NCI-H2107 treated with DMSO at 0.1 percent for 48 hours (cell line): ENCODE data around the gene ANKRD44.

Experiments
- DNase-seq: peaks from one replicate; lab custom pipeline; 2025; ENCODE audit not compliant: unreplicated experiment; lab: John Stamatoyannopoulos, UW

Gene ANKRD44

DNA sequence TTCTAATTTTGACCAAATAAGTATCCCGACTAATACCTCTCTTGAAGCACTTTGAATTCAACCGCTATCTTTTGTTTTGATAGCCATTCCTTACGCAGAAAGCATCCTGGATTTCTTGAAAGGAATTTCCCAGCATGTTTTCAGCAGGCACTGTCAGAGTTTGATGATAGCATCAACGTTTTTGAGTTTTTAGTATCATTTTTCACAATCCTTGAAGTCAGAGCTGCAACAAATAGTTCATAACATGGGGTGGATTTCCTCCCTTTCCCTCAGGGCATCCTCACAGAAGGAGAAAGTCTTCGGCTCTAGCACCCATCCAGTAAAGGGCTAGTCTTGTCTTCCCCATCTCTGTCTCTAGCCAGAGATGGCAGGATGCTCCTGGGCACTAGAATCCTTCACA is 46.2 kb downstream of the ANKRD44 start:
- no peak for DNase-seq

DNA sequence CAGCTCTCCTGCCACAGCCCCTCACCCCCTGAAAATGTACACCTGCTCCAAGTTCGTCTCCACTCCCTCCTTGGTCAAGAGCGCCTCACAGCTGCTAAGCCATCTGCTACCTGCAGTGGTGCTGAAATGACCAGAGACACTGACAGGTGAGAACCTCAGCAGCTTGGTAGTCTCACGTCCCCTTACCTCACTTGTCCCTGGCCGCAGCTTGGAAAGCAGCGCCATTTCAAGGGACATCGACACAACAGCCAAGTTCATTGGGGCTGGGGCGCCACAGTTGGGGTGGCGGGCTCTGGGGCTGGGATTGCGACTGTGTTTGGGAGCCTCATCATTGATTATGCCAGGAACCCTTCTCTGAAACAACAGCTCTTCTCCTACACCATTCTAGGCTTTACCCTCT is 47.5 kb downstream of the ANKRD44 start:
- no peak for DNase-seq

DNA sequence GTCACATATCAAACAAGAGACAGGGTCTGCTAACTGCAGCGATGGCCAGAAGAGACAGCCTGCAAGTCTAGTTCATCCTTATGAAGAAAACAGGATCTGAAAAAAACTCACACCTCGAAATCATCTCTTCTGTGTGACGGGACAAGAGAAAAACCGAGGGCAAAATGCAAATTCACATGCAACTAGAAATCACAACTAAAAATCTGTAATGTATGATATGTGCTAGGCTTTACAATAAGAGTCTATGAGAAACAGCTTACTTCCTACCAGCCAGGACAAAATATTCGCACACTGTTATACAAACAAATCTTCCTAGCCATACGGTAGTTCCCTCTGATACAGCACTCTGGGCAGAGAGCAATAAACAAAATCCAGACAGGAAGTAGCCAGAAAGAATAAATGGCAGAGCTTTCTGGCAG is 48.8 kb downstream of the ANKRD44 start:
- DNase-seq, result no peak

DNA sequence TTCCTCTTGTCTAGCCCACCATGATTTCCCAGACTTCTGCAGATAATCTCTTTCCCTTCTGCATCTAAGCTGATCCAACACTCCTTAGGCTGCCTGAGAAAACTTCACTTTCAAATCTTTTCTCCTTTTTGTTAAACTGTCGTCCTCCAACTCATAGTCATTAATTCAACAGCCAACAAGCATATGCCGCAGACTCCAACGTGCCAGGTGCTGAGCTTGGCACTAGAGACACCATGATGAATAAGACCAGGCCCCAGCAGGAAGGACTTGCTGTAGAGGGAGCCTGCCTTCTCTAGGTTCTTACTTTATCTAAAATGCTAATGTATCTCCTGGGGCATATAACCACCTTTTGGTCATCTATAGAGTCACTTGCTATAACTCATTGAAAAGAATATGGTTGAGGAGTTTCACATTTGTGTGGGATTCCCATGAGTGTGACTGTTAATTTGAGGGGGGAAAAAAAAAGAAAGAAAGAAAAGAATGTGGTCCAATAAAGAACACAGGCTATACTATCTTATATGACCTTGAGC is 51.0 kb downstream of the ANKRD44 start:
- DNase-seq, result no peak

DNA sequence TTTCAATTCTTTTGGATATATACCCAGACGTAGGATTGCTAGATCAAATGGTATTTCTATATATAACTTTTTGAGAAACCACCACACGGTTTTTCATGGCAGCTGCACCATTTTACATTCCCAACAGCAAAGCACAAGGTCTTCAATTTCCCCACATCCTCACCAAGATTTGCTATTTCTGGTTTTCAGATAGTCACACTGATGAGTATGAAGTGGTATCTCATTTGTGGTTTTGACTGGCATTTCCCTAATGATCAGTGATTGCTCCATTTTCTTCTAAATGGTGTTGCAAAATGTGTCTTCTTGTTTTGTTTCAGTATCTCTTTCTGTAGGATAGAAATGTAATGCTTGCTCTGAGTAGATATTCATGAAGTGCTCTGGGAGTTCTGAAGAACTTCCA is 52.0 kb downstream of the ANKRD44 start:
- no peak for DNase-seq

DNA sequence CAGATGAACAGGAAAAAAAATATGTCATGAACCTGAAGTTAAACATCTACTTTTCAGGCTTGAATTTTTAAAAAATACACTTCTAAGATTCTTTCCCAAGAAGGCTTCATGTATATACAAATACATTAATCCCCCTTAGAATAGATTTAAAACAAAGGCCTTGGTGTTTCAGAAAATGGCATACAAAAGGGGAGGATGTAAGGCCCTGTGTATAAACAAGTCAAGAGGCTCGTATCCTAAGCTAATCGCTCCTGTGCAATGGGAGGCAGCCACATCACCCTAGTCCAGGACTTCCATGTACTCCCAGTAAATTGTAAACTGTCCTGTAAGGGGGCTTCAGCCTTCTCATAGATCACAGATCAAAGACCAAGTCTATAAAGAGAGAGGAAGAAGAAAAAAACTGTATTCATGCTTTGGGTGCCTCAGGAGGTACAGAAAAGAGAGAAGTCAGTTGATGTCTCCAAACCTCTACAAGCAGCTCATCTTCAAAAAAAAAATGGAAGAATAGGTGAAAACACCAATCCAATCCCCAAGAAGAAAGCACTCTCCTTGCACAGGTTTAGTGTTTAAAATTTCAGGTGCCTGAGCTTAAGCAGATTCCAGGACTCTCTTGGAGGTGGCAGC is 53.9 kb downstream of the ANKRD44 start:
- no peak for DNase-seq

DNA sequence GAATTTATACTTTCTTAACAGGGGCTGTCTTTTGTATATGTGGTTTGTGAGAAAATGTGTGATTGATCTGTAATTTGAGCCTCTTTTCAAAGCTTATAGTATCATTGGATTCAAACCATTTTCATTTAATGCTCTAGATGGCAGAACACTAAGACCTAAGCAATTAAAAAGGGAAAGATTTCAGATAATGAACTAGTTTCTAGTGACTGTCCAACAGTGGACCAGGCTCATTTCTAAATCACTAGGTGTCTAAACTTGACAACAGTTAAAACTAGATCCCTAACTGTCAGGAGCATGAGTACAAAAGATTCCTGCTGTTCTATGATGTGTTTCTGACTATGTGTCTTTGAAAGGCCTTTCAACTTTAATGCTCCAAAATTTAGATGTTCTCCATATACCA is 54.6 kb downstream of the ANKRD44 start:
- DNase-seq, result no peak

DNA sequence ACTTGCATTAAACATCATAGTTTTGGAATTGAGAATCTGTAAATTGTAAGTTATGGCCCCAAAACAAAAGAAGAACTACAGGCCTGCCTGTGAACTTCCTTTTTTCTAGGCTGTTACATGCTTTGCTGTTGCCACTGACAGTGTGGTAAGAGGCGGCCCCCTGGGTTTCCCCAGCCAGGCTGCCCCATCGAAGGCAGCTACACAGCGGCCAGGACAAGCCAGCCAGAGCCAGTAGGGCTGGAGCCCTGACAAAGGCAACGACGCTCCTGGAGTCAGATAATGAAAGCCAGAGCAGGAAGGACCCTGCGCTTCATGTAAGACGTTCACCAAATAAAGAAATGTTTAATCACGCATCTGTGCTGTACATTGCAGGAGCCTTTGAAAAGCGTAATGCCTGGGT is 55.0 kb downstream of the ANKRD44 start:
- peak; percentile 30 for DNase-seq

DNA sequence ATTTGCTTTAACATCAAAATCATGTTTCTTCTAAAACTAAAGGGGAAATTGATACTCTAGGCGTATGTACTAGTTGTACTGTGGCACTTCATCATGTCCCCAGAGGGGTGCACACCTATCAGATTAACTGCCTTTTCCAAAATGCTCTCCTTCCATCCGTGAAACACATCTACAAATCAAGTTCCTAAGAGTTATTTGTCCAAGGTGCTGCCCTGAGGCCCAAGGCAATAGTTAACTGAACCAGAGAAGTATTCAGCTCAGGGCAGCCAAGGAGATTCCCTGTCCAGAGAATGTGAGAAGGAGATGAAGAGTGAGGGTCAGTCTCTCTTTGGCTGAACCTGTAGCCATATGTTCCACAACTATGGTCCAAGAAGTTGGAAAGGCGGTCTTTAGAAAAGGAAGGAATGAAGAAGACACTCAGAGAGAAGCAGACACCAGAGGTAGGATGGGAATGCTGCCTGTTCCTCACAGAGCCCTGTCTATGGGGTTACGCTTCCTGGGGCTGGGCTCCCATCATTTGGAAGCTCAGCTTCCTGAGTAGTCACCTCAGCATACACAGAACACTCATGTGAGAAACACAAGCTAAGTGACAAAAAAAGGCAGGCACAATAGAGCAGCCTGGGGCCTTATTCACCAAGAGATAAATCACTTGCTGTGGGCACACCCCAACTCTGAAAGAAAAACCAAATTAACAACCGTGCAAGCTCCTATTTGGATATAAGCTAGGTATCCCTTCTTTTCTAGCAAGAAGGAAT is 55.6 kb downstream of the ANKRD44 start:
- DNase-seq, result peak; percentile 30

DNA sequence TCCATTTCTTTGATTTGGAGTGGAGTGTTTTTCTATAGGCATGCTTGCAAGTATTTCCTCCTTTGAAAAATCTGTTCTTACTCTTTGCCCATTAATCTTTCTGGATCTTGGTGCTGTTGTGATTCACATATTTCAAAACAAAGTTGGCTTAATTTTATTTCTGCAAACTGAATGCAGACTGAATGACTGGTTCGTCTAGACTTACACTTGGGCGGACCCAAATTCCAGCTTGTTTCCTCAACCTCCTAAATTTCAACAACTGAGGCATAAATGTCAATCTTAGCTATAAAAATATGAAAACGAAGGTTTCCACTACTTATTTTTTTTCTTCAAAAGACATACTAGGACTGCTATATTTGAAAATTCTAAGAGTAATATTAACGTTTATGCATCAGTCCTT is 59.0 kb downstream of the ANKRD44 start:
- DNase-seq, result no peak

DNA sequence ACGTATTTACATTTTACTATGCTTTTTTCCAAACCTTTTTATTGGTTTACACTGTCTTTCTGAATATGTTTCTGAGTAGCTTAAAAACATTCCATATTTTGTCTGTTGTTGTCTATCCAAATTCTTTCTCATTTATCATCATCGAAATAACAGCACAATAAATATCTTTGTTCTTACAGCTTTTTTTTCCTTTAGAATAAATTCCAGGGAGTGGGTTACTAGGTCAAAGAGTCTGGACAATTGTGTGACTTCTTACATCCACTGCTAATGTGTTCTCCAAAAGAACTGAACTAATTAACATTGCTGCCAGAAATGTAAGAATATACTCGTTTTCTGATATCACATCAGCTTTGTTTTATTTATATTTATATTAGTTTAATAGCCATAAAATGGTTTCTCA is 59.4 kb downstream of the ANKRD44 start:
- no peak for DNase-seq

DNA sequence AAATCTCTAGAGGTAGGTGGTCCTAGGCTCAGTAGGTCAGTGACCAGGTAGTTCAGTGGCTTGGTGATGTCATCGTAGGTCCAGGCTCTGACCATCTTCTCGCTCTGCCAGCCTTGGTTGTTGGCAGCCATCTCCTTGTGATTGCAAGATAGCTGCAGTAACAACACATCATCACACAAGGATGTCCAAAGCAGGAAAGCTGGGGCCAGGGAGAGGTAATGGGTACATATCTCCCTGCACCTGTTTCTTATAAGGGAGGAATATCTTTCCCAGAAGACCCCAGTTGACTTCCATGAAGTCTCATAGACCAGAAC is 60.5 kb downstream of the ANKRD44 start:
- DNase-seq, result no peak

DNA sequence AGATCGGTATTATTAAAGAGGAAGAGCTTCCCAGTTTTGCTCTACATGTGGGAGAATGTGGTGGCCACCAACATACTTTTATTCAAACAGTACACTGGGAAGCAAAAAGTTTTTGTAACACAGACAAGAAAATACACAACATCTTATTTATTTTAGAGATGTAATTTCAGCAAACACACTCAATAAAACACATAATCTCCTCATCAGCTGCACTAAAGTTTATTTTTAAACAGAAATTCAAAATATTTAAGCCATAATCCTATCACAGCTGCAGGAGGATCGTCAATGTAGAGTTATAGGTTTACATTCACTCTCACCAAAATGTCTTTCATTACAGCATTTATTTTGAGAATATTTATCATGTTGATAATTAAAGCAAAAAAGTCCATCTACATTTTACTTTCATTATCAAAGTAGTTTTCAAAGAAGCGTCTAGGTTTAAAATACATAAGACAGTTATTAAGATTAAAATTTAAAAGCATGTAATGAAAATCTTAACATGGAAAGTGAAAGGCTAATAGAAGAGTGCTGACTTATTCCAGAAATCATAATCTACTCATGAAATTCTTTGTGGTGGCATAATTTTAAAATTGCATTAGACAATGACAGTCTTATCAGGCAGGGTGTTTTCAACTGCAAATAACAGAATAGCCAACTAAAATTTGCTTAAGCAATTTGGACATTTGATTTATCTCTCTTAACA is 61.0 kb downstream of the ANKRD44 start:
- no peak for DNase-seq

DNA sequence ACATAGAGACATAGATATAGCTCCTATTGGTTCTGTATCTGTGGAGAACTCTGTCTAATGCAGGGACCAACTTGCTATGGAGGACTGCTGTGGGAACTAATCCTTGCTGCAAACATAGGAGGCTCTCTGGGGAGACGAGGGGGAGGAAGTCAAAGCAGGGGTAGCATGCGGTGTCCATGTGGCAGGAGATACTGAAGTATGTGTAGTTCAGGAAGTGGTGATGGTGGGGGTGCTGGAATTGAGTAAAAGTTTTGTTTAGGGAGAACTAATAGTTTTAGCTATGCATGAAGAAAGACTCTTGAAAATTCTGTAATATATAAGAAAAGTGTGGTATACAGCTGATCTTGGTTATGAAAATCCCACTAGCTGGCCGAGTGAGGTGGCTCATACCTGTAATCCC is 62.0 kb downstream of the ANKRD44 start:
- no peak for DNase-seq

DNA sequence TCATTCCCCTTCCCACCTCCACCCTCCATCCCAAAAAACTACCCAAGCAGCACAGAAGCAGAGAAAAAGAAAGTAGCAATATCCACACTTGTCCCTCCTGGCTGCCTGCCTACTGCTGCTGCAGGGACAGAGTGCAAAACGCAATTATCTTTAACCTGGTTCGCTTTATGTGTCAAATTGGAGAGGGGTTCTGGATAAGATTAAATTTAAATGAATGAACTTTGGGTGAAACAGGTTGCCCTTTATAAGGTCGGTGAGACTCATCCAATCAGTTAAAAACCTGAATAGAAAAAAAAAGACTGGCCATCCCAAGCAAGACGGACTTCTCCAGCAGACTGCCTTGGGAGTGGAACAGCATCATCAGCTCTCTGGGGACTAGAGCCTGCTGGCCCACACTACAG is 62.6 kb downstream of the ANKRD44 start:
- no peak for DNase-seq

DNA sequence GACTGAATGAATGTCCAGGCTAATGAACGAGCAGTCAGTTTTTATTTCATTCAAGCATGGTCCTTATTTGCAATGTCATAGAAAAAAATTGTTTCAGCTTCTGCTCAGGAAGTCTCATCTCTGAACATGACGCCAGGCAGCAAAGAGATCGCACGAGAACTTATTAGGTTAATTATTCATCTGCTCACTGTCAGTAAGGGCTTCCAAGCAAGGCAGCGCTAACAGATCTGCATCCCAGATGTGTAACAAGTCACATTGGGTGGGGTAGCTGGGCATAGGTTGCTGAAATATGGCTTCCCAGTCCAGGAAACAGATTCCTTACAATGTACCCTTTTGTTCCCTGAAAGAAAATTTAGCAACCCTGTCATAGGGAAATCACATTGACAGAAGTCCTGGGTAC is 63.5 kb downstream of the ANKRD44 start:
- no peak for DNase-seq

DNA sequence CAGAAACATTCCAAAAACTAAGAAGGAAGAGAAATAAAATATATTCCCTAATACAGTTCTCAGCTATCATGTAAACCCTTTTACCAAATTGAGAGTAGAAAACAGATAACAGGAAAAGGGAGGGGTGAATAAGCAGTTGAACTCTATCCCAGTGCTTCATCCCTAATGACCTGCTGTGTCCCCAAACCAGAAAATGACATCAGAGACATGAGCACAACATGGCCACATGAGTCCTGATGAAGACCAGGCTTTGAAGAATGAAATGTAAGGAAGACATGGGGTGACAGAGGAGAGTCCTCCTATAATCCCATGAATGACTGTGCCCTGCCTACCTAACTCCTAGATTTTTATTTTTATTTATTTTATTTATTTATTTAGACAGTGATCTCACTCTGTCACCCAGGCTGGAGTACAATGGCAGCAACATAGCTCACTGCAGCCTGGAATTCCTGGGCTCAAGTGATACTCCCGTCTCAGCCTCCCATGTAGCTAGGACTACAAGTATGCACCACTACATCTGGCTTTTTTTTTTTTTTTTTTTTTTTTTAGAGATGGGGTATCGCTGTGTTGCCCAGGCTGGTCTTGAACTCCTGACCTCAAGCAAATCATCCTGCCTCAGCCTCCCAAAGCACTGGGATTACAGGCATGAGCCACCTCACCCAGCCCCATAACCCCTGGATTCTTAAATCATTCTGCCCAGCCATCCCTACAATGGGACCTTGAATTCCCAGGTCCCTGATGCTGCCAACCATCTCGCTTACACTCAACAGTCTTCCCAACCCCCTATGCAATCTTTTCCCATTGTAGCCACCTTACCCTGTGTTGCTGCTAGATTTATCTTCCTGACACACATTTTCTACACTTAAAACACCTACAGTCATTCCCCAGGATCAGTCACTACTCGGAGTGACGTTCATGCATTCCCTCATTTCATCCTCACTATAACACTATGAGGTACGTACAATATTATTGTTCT is 64.5 kb downstream of the ANKRD44 start:
- no peak for DNase-seq

DNA sequence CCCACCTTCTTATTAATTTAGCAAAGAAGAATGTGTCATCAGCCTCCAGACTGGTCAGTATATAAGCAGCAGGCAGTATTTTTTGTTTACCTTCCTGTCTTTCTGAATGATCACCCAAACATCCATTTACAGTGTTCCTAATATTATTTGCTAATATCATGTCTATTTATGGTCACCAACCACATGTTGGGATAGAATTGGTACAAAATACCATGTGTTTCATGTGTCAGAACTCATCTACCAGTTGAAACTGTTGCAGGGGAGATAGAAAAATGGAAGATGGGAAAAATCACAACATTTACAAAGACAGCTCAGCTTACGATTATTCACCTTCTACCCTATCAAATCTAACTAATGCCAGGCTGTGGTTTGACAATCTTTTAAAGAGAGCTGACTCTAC is 66.2 kb downstream of the ANKRD44 start:
- DNase-seq, result no peak

DNA sequence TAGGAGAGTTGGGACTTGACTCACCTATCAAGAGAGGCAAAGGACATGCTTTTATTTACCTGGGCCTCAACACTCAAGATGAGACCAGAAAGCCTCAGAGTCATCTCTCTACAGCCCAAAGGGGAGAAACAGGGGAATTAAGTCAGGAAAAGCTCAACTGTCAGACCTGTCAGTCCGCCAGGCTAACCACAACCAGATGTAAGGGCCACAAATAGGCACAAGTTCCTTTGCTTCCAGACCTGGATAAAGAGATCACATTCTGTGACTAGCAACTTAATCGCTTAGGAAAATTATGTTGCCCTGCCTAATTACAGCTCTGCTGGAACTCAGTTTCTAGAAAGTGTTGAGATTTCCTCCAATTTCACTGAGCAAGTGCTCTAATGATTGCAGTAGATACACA is 67.9 kb downstream of the ANKRD44 start:
- no peak for DNase-seq

DNA sequence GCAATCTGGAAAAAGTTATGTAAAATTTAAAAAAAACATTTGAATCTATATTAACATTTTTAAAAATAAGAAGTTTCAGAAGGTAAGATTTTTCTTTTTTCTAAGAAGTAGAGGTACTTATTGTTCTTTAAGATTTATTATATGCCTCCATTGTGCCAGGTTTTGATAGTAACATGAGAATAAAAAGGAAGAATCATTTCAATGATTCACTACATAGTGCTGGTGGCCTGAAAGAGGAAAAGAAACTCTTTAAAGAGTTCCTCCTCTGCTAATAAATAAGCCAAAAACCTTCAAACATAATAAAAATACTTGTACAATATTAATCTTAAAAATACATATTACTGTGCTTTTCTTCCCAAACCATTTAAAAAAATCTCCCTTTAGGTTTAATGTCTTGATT is 69.0 kb downstream of the ANKRD44 start:
- DNase-seq, result no peak

DNA sequence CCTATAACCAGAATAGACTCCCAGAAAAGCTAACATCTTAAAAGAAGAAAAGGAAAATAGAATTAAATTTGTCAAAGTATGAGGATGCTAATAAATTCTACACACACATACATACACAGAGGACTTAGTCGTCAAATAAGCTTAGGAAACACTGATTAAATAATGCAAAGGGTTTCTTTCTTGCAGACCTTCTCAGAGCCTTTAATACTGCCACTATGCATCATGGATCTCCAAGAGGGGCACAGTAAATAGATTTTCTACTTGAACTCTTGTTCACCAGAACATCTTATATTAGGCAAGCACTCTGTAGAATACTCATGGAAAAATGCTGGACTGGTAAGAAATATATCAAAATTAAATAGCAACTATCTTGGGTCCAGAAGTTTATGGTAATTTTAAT is 69.4 kb downstream of the ANKRD44 start:
- DNase-seq, result no peak
